ENCODE measurements around the gene MPZL1.
"Not testable (repeated sequence)": the region's sequence is repeated elsewhere in the genome, so short reads cannot be mapped to it uniquely, and the experiment has no call there.

Gene MPZL1

DNA sequence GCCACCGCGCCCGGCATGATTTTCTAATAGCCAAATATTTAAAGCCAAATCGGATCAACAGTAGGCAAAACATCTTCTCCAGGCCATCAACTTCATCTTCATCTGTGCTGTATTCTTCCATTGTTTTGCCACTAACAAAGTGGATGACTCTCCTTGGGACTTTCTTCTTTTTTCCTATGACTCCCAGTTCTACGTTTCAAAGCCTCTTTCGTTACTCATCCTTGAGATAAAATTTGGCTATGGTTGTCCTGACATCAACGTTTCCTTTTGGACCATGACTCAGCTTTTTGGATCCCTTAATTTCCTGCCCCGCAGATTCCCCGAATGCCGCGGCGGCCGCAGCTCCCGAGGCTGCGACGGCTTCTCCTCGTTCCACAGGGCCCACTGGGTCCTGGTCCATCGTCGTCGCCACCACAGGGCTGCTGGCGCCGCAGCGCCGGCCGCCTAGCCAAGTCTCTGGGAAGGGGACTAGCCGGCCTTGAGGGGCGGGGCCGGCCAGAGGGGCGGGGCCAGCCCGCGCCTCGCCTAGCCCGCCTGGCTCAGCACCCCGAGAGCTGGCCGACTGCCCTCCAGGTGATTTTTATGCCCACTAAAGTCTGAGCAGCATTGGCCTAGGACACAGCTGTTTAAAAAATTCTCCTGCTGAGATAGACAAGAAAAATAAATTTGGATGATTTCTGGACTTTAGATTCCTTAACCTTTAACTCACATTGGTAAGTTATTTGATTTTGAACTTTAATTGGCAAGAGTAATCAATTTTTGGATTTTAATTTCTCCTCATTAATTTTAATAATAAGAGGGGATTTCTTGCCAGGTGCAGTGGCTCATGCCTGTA lies 98.3 kb downstream of the MPZL1 start:
- DNase-seq: peak in 1 of 2 donors; percentile 23

GRCh38 chr1:167820684-167821355 lies 99.0 kb downstream of the MPZL1 start:
- no peak for DNase-seq

GRCh38 chr1:167821356-167821685 lies 99.5 kb downstream of the MPZL1 start:
- DNase-seq: no peak

DNA sequence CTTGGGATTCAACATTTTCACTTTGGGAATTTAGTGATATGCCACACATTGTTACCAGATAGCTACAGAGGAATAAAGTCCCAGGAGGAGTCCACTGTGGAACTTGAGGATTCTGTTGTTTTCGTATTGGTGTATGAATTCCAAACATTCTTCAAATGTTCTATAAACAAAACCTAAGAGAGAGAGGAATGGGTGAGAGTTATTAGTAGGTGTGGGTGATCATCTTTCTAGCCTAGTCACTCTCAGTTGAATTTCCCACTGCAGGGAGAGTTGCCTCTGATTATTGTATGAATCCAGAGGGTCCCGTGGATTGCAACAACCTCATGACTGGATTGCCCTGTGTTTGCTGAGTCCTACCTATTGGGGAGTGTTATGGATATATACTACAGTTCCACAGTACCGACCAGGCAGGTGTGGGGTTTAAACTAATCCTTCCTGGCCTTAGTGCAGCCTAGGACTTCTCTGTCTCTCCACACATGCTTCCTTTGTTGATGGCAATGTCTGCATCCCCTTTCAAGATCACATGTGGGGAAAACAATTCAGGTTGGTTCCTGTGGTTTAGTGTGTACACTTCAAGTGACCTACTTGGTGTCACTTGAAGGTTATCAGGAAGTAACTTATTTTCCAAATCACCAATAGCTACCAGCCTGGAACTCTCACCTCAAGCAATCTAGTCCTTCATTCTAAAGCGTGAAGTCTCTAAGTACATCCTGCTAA lies 100.3 kb downstream of the MPZL1 start:
- DNase-seq: no peak

- DNase-seq: no peak
Measured at GRCh38 chr1:167824163-167824794, 102.5 kb downstream of the MPZL1 start.

DNA sequence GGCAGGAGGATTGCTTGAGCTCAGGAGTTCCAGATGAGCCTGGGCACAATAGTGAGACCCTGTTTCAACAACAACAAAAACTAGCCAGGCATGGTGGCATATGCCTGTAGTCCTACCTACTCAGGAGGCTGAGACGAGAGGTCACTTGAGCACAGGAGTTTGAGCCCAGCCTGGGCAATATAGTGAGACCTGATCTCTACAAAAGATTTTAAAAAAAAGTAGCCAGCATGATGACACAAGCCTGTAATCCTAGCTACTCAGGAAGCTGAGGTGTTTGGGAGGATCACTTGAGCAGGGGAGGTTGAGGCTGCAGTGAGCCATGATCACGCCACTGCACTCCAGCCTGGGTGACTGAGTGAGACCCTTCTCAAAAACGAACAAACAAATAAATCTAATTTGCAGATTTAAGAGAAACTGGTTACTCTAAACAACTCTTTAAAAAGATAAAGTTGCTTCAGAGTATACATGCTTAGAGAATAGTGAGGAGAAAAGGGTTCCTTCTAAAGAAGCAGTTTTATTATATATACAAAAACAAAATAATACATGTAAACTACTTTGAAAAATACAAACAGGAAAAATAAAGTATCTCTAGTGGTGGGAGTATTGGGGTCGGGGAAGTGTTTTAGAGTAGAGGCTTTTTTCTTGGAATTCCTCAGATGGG lies 103.8 kb downstream of the MPZL1 start:
- no peak for DNase-seq

DNA sequence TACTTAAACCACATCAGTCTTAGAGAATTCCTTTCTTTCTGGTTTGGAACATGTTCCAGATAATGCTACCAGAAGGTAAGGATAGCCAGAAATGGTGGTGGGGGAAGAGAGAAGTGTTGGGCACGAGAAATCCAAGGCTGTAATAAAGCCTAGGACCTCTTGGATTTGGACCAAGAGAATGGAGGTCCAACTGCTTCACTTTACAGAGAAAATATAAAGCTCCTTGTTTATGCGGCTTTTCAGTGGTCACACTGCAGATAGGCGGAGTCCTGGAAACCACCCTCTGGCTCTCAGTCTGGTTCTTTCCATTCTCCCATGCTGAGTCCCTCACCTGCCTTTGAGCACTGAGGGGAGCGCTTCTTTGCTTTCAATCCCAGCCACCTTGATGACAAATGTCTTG lies 104.3 kb downstream of the MPZL1 start:
- no peak for DNase-seq

GRCh38 chr1:167829868-167830267 lies 108.1 kb downstream of the MPZL1 start:
- DNase-seq: no peak

DNA sequence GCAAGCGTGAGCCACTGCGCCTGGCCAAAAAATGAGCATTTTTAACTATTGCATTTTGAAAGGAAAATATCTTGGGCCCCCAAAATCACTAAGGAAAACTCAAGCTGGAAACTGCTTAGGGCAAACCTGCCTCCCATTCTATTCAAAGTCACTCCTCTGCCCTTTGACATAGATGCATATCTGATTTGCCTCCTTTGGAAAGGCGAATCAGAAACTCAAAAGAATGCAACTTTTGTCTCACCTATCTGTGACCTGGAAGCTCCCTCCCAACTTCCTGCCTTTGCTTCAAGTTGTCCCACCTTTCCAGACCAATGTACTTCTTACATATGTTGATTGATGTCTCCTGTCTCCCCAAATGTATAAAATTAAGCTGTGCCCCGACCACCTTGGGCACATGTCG lies 108.9 kb downstream of the MPZL1 start:
- DNase-seq: not testable (repeated sequence)

GRCh38 chr1:167832693-167833092 lies 110.9 kb downstream of the MPZL1 start:
- DNase-seq: no peak

DNA sequence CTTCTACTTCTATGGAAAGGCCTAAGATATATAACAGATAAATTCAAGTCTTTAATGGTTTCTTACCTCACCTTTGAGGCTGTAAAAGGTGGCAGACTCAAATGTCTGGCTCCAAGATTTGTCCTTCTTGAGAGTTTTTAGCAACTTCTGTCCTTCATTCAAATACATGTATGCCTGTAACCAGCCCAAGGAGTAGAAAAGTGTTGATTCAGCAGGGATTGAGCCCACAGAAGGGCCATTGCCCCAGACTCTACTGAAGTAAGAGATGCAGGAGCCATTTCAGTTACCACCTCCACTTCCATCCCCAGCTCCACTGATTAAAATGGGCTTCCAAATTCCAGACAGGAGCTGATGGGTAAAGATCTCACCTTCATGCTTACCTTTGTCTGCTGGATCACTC lies 112.1 kb downstream of the MPZL1 start:
- no peak for DNase-seq

- no peak for DNase-seq
Measured at GRCh38 chr1:167836197-167836596, 114.4 kb downstream of the MPZL1 start.

DNA sequence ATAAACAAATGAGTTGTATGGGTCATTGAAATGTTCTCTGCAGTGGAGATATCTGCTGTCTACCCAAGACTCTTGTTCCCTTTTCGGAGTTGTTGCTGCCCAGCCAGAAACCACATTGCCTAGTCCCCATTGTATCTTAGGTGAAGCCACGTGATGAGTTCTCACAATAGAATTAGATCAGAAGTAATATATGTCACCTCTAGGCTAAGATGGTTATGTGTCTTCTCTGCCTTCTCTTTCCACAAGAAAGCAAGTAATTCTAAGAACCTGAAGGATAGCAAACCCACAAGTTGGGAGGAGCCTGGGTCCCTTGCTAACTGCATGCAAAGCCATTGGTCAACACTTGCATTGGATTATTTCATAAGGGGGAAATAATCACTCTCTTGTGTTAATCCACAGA lies 115.5 kb downstream of the MPZL1 start:
- DNase-seq: no peak

DNA sequence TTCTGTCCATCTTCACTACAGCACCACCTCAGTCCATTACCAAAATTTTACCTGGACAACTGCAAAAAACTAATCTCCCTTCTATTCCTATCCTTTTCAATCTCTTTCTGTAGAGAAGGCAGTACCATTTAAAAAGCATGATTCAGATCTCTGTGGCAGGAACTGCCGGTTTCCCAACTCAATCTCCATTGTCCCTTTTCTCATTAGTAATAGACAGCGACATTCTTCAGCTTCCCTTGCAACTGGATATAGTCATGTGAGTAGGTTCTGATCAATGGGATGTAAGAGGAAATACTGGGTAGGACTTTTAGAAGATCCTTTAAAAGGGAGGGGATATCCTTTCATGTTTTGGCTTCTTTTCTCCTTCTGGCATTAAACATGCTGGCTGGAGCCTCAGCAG lies 117.2 kb downstream of the MPZL1 start:
- no peak for DNase-seq

Measured in stimulated activated CD4-positive, alpha-beta T cell treated with anti-CD3 and anti-CD28 coated beads, Interleukin-2, amount 100 ng/mL, for 48 hours (primary cell).